ENCODE data around the gene CDCP2. TPM values are rescaled to one million over a fixed set of nuclear protein-coding genes. Genes with fewer than 3 reads are reported as not detected.

Gene CDCP2
- total and polyA plus RNA-seq, 2 of the 8 experiments (the other 6 are each of a cell fraction or from before 2014, with no cell fraction given), result not detected

GRCh38 chr1:54109129-54110090 is 43.4 kb downstream of the CDCP2 start:
- Histone ChIP-seq H2BK20ac (ENCODE audit: low read length) (no peak overlapping the region), H3K36me3 (ENCODE audit: control insufficient read depth in 2 of 4, insufficient read depth in 4 of 4, low read length in 3 of 4) (no peaks in the 10 kb centered on the region), H3K4ac (replicated peaks; ENCODE audit: insufficient read length, low read depth, low read length) (no peak overlapping the region), H2AK5ac (ENCODE audit: low read depth, low read length) (no peak overlapping the region), H3K4me1 (replicated peaks in 1 of 4; ENCODE audit: control insufficient read depth in 3 of 4, insufficient read depth in 4 of 4, low read length in 3 of 4) (no peaks in the 10 kb centered on the region; a peak in 1 of 7 replicates), H3K27me3 (replicated peaks in 1 of 4; ENCODE audit: control insufficient read depth in 3 of 4, extremely low read depth in 1 of 4, insufficient read depth in 3 of 4, low read length in 3 of 4) (no peaks in the 10 kb centered on the region; a peak in 1 of 7 replicates), H2AFZ (ENCODE audit: low read length) (no peak overlapping the region), H3K23me2 (ENCODE audit: low read depth, low read length) (no peaks in the 10 kb centered on the region), H4K5ac (ENCODE audit: insufficient read length, low read depth, low read length) (no peak overlapping the region), H4K20me1 (replicated peaks in 1 of 2; ENCODE audit: control insufficient read depth in 1 of 2, insufficient read depth in 2 of 2, low read length in 2 of 2) (no peaks in the 10 kb centered on the region), H4K91ac (replicated peaks; ENCODE audit: insufficient read length, low read length) (no peak overlapping the region), H3K4me2 (ENCODE audit: insufficient read depth in 1 of 2, low read depth in 2 of 2, low read length in 2 of 2) (no peak overlapping the region), H2BK15ac (ENCODE audit: low read length) (no peak overlapping the region), H3K79me2 (ENCODE audit: control insufficient read depth in 1 of 2, insufficient read depth in 2 of 2, low read length in 2 of 2) (no peaks in the 10 kb centered on the region), H4K8ac (ENCODE audit: extremely low read depth, insufficient read depth, low read length) (no peak overlapping the region), H3K9me3 (ENCODE audit: insufficient read depth in 2 of 2, low read depth in 1 of 2, low read length in 1 of 2) (no peaks in the 10 kb centered on the region), H3K23ac (ENCODE audit: insufficient read length) (no peak overlapping the region), H2BK5ac (ENCODE audit: low read depth, low read length) (no peak overlapping the region), H3K79me1 (ENCODE audit: low read depth, low read length) (no peaks in the 10 kb centered on the region), H3K4me3 (ENCODE audit: extremely low read depth in 1 of 4, insufficient read depth in 2 of 4, low read depth in 3 of 4, low read length in 4 of 4) (no peak overlapping the region), H3K9ac (replicated peaks in 1 of 4; ENCODE audit: extremely low read depth in 1 of 4, low read depth in 3 of 4, low read length in 3 of 4) (no peak overlapping the region), H2BK120ac (replicated peaks; ENCODE audit: low read depth, low read length) (no peak overlapping the region), H2BK12ac (ENCODE audit: low read depth, low read length) (no peak overlapping the region), H3K56ac (replicated peaks; ENCODE audit: insufficient read length, low read depth, low read length) (no peak overlapping the region), H3K27ac (ENCODE audit: low read depth, low read length) (no peak overlapping the region), H3K18ac (ENCODE audit: extremely low read depth, low read length) (no peak overlapping the region), H3K14ac (ENCODE audit: insufficient read length) (no peak overlapping the region)
- DNase-seq (ENCODE audit: low read depth in 1 of 2, low spot score in 2 of 2), result peak in 1 of 2 experiments; percentile 33
- no peak for FAIRE-seq
- ChIA-PET POLR2A (ENCODE audit: partially characterized antibody) (no interaction called here), CTCF (ENCODE audit: partially characterized antibody) (interaction anchor here (1.2 to 1.8 kb wide), 4 partner anchors 9 to 72 kb away, joined by 3 to 4 read pairs (median 4); no protein-coding TSS in a partner anchor)
- WGBS, 2 experiments (ENCODE audit: extremely low coverage in 1 of 2, insufficient coverage in 1 of 2, insufficient read length in 1 of 2, insufficient replicate concordance in 2 of 2, low coverage in 1 of 2, low lambda C conversion rate in 2 of 2, missing lambda C conversion rate in 1 of 2), result 75% methylated on average over 6 of the region's 6 CpGs; no CpG with 5 or more reads in 1 of the 2 experiments
- no peak for TF ChIP-seq EZH2 (IDR thresholded peaks at IDR 0.05; ENCODE audit: low read depth, low read length, severe bottlenecking)
- TF ChIP-seq SIN3A (conservative IDR thresholded peaks at IDR 0.05 in 1 of 2, IDR thresholded peaks at IDR 0.05 in 1 of 2; ENCODE audit: low read depth in 1 of 2, low read length in 2 of 2), result no peak

All from H1 (cell line).